Hindlimb muscle (tissue), 1 donor: Measurements from ENCODE around the gene BRCA2. TPM values are rescaled to one million over a fixed set of nuclear protein-coding genes. Genes with fewer than 3 reads are reported as not detected.

Source experiments
- DNase-seq: peaks from one replicate; pipeline ENCODE4 v3.0.0-alpha.2; 2013
- polyA plus RNA-seq: library from polyadenylated mRNA; unstranded; fragments of 120-200 nt; gene quantifications from one replicate; pipeline ENCODE4 v1.2.1, GENCODE V29; 2013; ENCODE audit not compliant: insufficient read length

BRCA2 gene
- polyA plus RNA-seq, 1 donor = 3.0 TPM

GRCh38 chr13:32428581-32429432 lies 113.5 kb downstream of the BRCA2 start:
- no peak for DNase-seq

GRCh38 chr13:32429433-32429909 lies 114.2 kb downstream of the BRCA2 start:
- DNase-seq = no peak

- no peak for DNase-seq
These were observed 114.9 kb downstream of the BRCA2 start for GRCh38 chr13:32430018-32430747.

GRCh38 chr13:32431361-32431760 lies 116.1 kb downstream of the BRCA2 start:
- DNase-seq = no peak

- no peak for DNase-seq
These were observed 117.5 kb downstream of the BRCA2 start for GRCh38 chr13:32432856-32433255.

- no peak for DNase-seq
These were observed 123.6 kb downstream of the BRCA2 start for GRCh38 chr13:32438871-32439270.

- no peak for DNase-seq
These were observed 127.8 kb downstream of the BRCA2 start for GRCh38 chr13:32443111-32443510.

- DNase-seq = no peak
These were observed 130.2 kb downstream of the BRCA2 start for GRCh38 chr13:32445461-32445860.

- DNase-seq = no peak
These were observed 130.9 kb downstream of the BRCA2 start for GRCh38 chr13:32446220-32446619.

GRCh38 chr13:32446773-32447465 lies 131.6 kb downstream of the BRCA2 start:
- DNase-seq = no peak

GRCh38 chr13:32447894-32448623 lies 132.8 kb downstream of the BRCA2 start:
- DNase-seq = no peak

- no peak for DNase-seq
These were observed 133.7 kb downstream of the BRCA2 start for GRCh38 chr13:32448972-32449371.

Other genes with a start within 250 kb of the BRCA2 start
- not detected for gene ZAR1L, start 145 bp upstream of the BRCA2 start, polyA plus RNA-seq
- gene N4BP2L1, start 112.6 kb downstream of the BRCA2 start, polyA plus RNA-seq = 9.5 TPM
- gene N4BP2L2, start 223.3 kb downstream of the BRCA2 start, polyA plus RNA-seq = 107 TPM